GM19455 (cell line): Measurements from ENCODE around the gene TMIGD3.
A peak's percentile ranks its signal among the peaks of the same experiment; 100 is the strongest.

ENCODE experiments used
- ATAC-seq: cut with Tn5 transposase; IDR thresholded peaks from one replicate; pipeline ENCODE4 v1.9.1; 2021; ENCODE audit not compliant: unreplicated experiment

The TMIGD3 gene

GRCh38 chr1:111509997-111510375 is 6.6 kb upstream of the TMIGD3 start:
- no peak for ATAC-seq

- ATAC-seq, result peak; percentile 52
Observed at GRCh38 chr1:111507411-111508201, 4.2 kb upstream of the TMIGD3 start.

GRCh38 chr1:111506561-111506960 is 3.1 kb upstream of the TMIGD3 start:
- no peak for ATAC-seq

GRCh38 chr1:111505641-111506119 is 2.2 kb upstream of the TMIGD3 start:
- ATAC-seq, result peak; percentile 51

- ATAC-seq, result no peak
Observed at GRCh38 chr1:111504097-111504496, 664 bp upstream of the TMIGD3 start.

GRCh38 chr1:111501645-111502044 is 1.8 kb downstream of the TMIGD3 start:
- no peak for ATAC-seq

- ATAC-seq, result no peak
Observed at GRCh38 chr1:111499026-111499785, 4.2 kb downstream of the TMIGD3 start.

GRCh38 chr1:111497592-111497991 is 5.8 kb downstream of the TMIGD3 start:
- ATAC-seq, result no peak

GRCh38 chr1:111496398-111496797 is 7.0 kb downstream of the TMIGD3 start:
- no peak for ATAC-seq

GRCh38 chr1:111491070-111491469 is 12.4 kb downstream of the TMIGD3 start:
- no peak for ATAC-seq

- no peak for ATAC-seq
Observed at GRCh38 chr1:111490220-111490619, 13.2 kb downstream of the TMIGD3 start.

GRCh38 chr1:111489604-111490003 is 13.8 kb downstream of the TMIGD3 start:
- ATAC-seq, result no peak

- no peak for ATAC-seq
Observed at GRCh38 chr1:111488669-111489068, 14.8 kb downstream of the TMIGD3 start.

GRCh38 chr1:111487133-111487532 is 16.3 kb downstream of the TMIGD3 start:
- no peak for ATAC-seq

GRCh38 chr1:111486431-111486830 is 17.0 kb downstream of the TMIGD3 start:
- no peak for ATAC-seq

GRCh38 chr1:111484391-111485026 is 18.9 kb downstream of the TMIGD3 start:
- ATAC-seq, result no peak

- no peak for ATAC-seq
Observed at GRCh38 chr1:111483876-111484275, 19.6 kb downstream of the TMIGD3 start.

- ATAC-seq, result no peak
Observed at GRCh38 chr1:111483166-111483565, 20.3 kb downstream of the TMIGD3 start.

- no peak for ATAC-seq
Observed at GRCh38 chr1:111481387-111482221, 21.8 kb downstream of the TMIGD3 start.

- no peak for ATAC-seq
Observed at GRCh38 chr1:111480674-111481073, 22.8 kb downstream of the TMIGD3 start.
